H1 (cell line): ENCODE measurements around the gene ACKR2. TPM values are rescaled to one million over a fixed set of nuclear protein-coding genes. Genes with fewer than 3 reads are reported as not detected.
A peak's percentile ranks its signal among the peaks of the same experiment; 100 is the strongest.

Experiments
- CTCF ChIA-PET: fragments of 300-600 bp; sonication (Branson Sonifier 250); formaldehyde crosslinking; loops from one replicate; lab custom pipeline; 2021; ENCODE audit not compliant: partially characterized antibody; lab: Charles Lee
- POLR2A ChIA-PET: fragments of 300-600 bp; sonication (Branson Sonifier 250); formaldehyde crosslinking; loops from one replicate; lab custom pipeline; 2021; ENCODE audit warnings: inconsistent platforms; ENCODE audit not compliant: partially characterized antibody; lab: Charles Lee
- DNase-seq, 2 experiments: peaks; one replicate each; pipeline versions ENCODE4 v3.0.0 to v3.0.0-alpha.2; 2010 to 2022; ENCODE audit warnings: low spot score in 2 of 2, low read depth in 1 of 2, mixed read lengths in 1 of 2
- FAIRE-seq: peaks from 2 replicates; lab custom pipeline; 2011; peaks lifted over from hg19 to GRCh38; lab: Jason Lieb, UNC
- H2AFZ ChIP-seq: 2 replicates; pipeline ENCODE4 v1.8.1; 2012; ENCODE audit warnings: low read length, inconsistent platforms
- H2AK5ac ChIP-seq: 2 replicates; pipeline ENCODE4 v1.6.1; 2013; ENCODE audit warnings: low read depth, low read length
- H2BK120ac ChIP-seq: replicated peaks from 2 replicates; pipeline ENCODE3; 2013; ENCODE audit warnings: low read depth, low read length, inconsistent platforms
- H2BK12ac ChIP-seq: 2 replicates; pipeline ENCODE4 v1.6.1; 2013; ENCODE audit warnings: low read depth, low read length
- H2BK15ac ChIP-seq: 2 replicates; pipeline ENCODE4 v1.6.1; 2013; ENCODE audit warnings: low read length
- H2BK20ac ChIP-seq: 2 replicates; pipeline ENCODE4 v1.6.1; 2013; ENCODE audit warnings: low read length
- H2BK5ac ChIP-seq: 2 replicates; pipeline ENCODE4 v1.6.1; 2013; ENCODE audit warnings: low read depth, low read length
- H3K14ac ChIP-seq: 2 replicates; pipeline ENCODE4 v1.6.1; 2013; ENCODE audit warnings: inconsistent platforms; ENCODE audit not compliant: insufficient read length
- H3K18ac ChIP-seq: 2 replicates; pipeline ENCODE4 v1.6.1; 2013; ENCODE audit warnings: low read length; ENCODE audit errors: extremely low read depth
- H3K23ac ChIP-seq: 2 replicates; pipeline ENCODE4 v1.6.1; 2013; ENCODE audit warnings: inconsistent platforms; ENCODE audit not compliant: insufficient read length
- H3K23me2 ChIP-seq: 2 replicates; pipeline ENCODE4 v1.6.1; 2013; ENCODE audit warnings: low read depth, low read length
- H3K27ac ChIP-seq: 2 replicates; pipeline ENCODE4 v1.6.1; 2011; ENCODE audit warnings: low read depth, low read length, inconsistent platforms
- H3K27me3 ChIP-seq, 4 experiments: replicated peaks in 1 of 4; 1 replicate in 1 of 4; 2 replicates in 3 of 4; pipeline versions ENCODE4 v1.6.1 to v1.8.1; 2011 to 2013; ENCODE audit warnings: low read length in 3 of 4, mild to moderate bottlenecking in 3 of 4, inconsistent platforms in 2 of 4, mixed read lengths in 2 of 4, moderate library complexity in 1 of 4; ENCODE audit not compliant: control insufficient read depth in 3 of 4, insufficient read depth in 3 of 4; ENCODE audit errors: extremely low read depth in 1 of 4
- H3K36me3 ChIP-seq, 4 experiments: 2 replicates each; pipeline versions ENCODE4 v1.6.1 to v1.8.1; 2011 to 2013; ENCODE audit warnings: mild to moderate bottlenecking in 4 of 4, low read length in 3 of 4, moderate library complexity in 2 of 4, control low read depth in 1 of 4, inconsistent platforms in 1 of 4; ENCODE audit not compliant: insufficient read depth in 4 of 4, control insufficient read depth in 2 of 4
- H3K4ac ChIP-seq: replicated peaks from 2 replicates; pipeline ENCODE3; 2013; ENCODE audit warnings: low read length, low read depth, mixed read lengths, inconsistent platforms; ENCODE audit not compliant: insufficient read length
- H3K4me1 ChIP-seq, 4 experiments: replicated peaks in 1 of 4; 1 replicate in 1 of 4; 2 replicates in 3 of 4; pipeline versions ENCODE4 v1.6.1 to v1.8.1; 2011 to 2013; ENCODE audit warnings: low read length in 3 of 4, inconsistent platforms in 2 of 4, mixed read lengths in 1 of 4; ENCODE audit not compliant: insufficient read depth in 4 of 4, control insufficient read depth in 3 of 4
- H3K4me2 ChIP-seq, 2 experiments: 2 replicates each; pipeline versions ENCODE4 v1.6.1 to v1.8.1; 2011 to 2013; ENCODE audit warnings: low read depth in 2 of 2, low read length in 2 of 2, control low read depth in 1 of 2, inconsistent platforms in 1 of 2, mild to moderate bottlenecking in 1 of 2; ENCODE audit not compliant: insufficient read depth in 1 of 2
- H3K4me3 ChIP-seq, 4 experiments: fragments of 200-600, 300-600 bp in 1 of 4; sonication (generic), shearing (Covaris generic), sonication (Bioruptor Twin) in 1 of 4; 2 replicates each; pipeline versions ENCODE4 v1.5.1 to v1.8.1; 2011 to 2016; ENCODE audit warnings: low read length in 4 of 4, low read depth in 3 of 4, control low read depth in 2 of 4, inconsistent platforms in 2 of 4, mild to moderate bottlenecking in 2 of 4, mixed read lengths in 1 of 4, moderate library complexity in 1 of 4; ENCODE audit not compliant: insufficient read depth in 2 of 4; ENCODE audit errors: extremely low read depth in 1 of 4
- H3K56ac ChIP-seq: replicated peaks from 2 replicates; pipeline ENCODE3; 2013; ENCODE audit warnings: low read depth, mild to moderate bottlenecking, mixed read lengths, low read length, inconsistent platforms; ENCODE audit not compliant: insufficient read length
- H3K79me1 ChIP-seq: 2 replicates; pipeline ENCODE4 v1.6.1; 2013; ENCODE audit warnings: low read depth, low read length, control low read depth
- H3K79me2 ChIP-seq, 2 experiments: 2 replicates each; pipeline versions ENCODE4 v1.6.1 to v1.8.1; 2012 to 2013; ENCODE audit warnings: low read length in 2 of 2, mild to moderate bottlenecking in 2 of 2, inconsistent platforms in 1 of 2; ENCODE audit not compliant: insufficient read depth in 2 of 2, control insufficient read depth in 1 of 2
- H3K9ac ChIP-seq, 4 experiments: replicated peaks in 1 of 4; 1 replicate in 1 of 4; 2 replicates in 3 of 4; pipeline versions ENCODE4 v1.6.1 to v1.8.1; 2011 to 2013; ENCODE audit warnings: low read depth in 3 of 4, low read length in 3 of 4, control low read depth in 2 of 4, mild to moderate bottlenecking in 2 of 4, moderate library complexity in 2 of 4, inconsistent platforms in 1 of 4; ENCODE audit errors: extremely low read depth in 1 of 4
- H3K9me3 ChIP-seq, 2 experiments: 2 replicates each; pipeline versions ENCODE4 v1.6.1 to v1.8.1; 2012 to 2013; ENCODE audit warnings: mild to moderate bottlenecking in 2 of 2, moderate library complexity in 2 of 2, control low read depth in 1 of 2, inconsistent platforms in 1 of 2, low read depth in 1 of 2, low read length in 1 of 2, mixed read lengths in 1 of 2; ENCODE audit not compliant: insufficient read depth in 2 of 2
- H4K20me1 ChIP-seq, 2 experiments: replicated peaks in 1 of 2; 2 replicates each; pipeline versions ENCODE3 to v1.8.1; 2011 to 2013; ENCODE audit warnings: inconsistent platforms in 2 of 2, low read length in 2 of 2, mild to moderate bottlenecking in 1 of 2; ENCODE audit not compliant: insufficient read depth in 2 of 2, control insufficient read depth in 1 of 2
- H4K5ac ChIP-seq: 2 replicates; pipeline ENCODE4 v1.6.1; 2013; ENCODE audit warnings: low read length, low read depth, mixed read lengths, inconsistent platforms; ENCODE audit not compliant: insufficient read length
- H4K8ac ChIP-seq: 2 replicates; pipeline ENCODE4 v1.8.0; 2013; ENCODE audit warnings: mild to moderate bottlenecking, moderate library complexity, low read length, inconsistent platforms; ENCODE audit not compliant: insufficient read depth; ENCODE audit errors: extremely low read depth
- H4K91ac ChIP-seq: replicated peaks from 2 replicates; pipeline ENCODE3; 2013; ENCODE audit warnings: low read length, mixed read lengths, inconsistent platforms; ENCODE audit not compliant: insufficient read length
- ATF3 ChIP-seq: IDR thresholded peaks from 2 replicates; pipeline ENCODE4 v1.6.1; 2011; ENCODE audit warnings: low read depth, mild to moderate bottlenecking, low read length; ENCODE audit not compliant: insufficient read depth
- CEBPB ChIP-seq: IDR thresholded peaks from 2 replicates; pipeline ENCODE4 v1.6.1; 2012; ENCODE audit warnings: low read depth, low read length
- EZH2 ChIP-seq: fragments of 200-600 bp; sonication (generic); IDR thresholded peaks from 2 replicates; pipeline ENCODE4 v1.7.1; 2012; ENCODE audit warnings: low read depth, mild to moderate bottlenecking, moderate library complexity, low read length, inconsistent platforms; ENCODE audit not compliant: severe bottlenecking
- POU5F1 ChIP-seq: IDR thresholded peaks from 2 replicates; pipeline ENCODE4 v1.6.1; 2011; ENCODE audit warnings: low read depth, mild to moderate bottlenecking, low read length, moderate library complexity
- SAP30 ChIP-seq: fragments of 300-600 bp; sonication (generic); IDR thresholded peaks from 2 replicates; pipeline ENCODE4 v1.7.1; 2012; ENCODE audit warnings: low read length, moderate library complexity, mild to moderate bottlenecking, inconsistent platforms; ENCODE audit not compliant: insufficient read depth, insufficient replicate concordance
- SP2 ChIP-seq: IDR thresholded peaks from 2 replicates; pipeline ENCODE4 v1.6.1; 2012; ENCODE audit warnings: mild to moderate bottlenecking, low read length, inconsistent platforms
- SP4 ChIP-seq: IDR thresholded peaks from 2 replicates; pipeline ENCODE4 v1.6.1; 2012; ENCODE audit warnings: low read length, inconsistent platforms
- WGBS, 2 experiments: shearing (Covaris generic) in 1 of 2; methylation state at CpG; one replicate each; pipeline versions ENCODE4 v1.1.6 to v1.1.7; 2013 to 2015; ENCODE audit warnings: low lambda C conversion rate in 2 of 2, mixed read lengths in 2 of 2, inconsistent platforms in 1 of 2, low coverage in 1 of 2, missing lambda C conversion rate in 1 of 2; ENCODE audit not compliant: insufficient replicate concordance in 2 of 2, insufficient coverage in 1 of 2, insufficient read length in 1 of 2; ENCODE audit errors: extremely low coverage in 1 of 2, missing lambda C conversion rate in 1 of 2; 5-methylcytosine and 5-hydroxymethylcytosine counted together
- polyA plus RNA-seq, 7 experiments: library from polyadenylated mRNA; depleted of rRNA in 3 of 7; stranded (reverse) in 5 of 7; unstranded in 2 of 7; fragments of >200 nt in 5 of 7; fragments of 200-250 nt in 2 of 7; gene quantifications; 1 replicate in 5 of 7; 2 replicates in 1 of 7; 4 replicates in 1 of 7; pipeline versions ENCODE4 v1.2.1 to v1.2.3, GENCODE V29; 2011 to 2013; ENCODE audit warnings: missing spikeins in 2 of 7, mixed read lengths in 2 of 7
- total RNA-seq: library from RNA; stranded (reverse); fragmentation: NEBNext Ultra II Directional; extraction: Animal tissue kit (Norgen Biotek cat#: 25700); gene quantifications from 2 replicates; pipeline ENCODE4 v1.2.1, GENCODE V29; 2021

ACKR2 gene
- total and polyA plus RNA-seq, 2 of the 8 experiments (the other 6 are each of a cell fraction or from before 2014, with no cell fraction given) = 0.09 to 0.12 TPM

GRCh38 chr3:42773409-42773751, 35.9 kb upstream of the ACKR2 start:
- Histone ChIP-seq H3K14ac (no peak overlapping the region), H4K91ac (no peak overlapping the region), H2BK5ac (no peak overlapping the region), H2AFZ (no peak overlapping the region), H2BK15ac (no peak overlapping the region), H3K9ac (peak overlapping the region in 1 of 4 experiments; percentile 35; a peak in 1 of 7 replicates), H4K5ac (no peak overlapping the region), H3K23me2 (peaks cover 8% of the 10 kb centered on the region), H2BK120ac (no peak overlapping the region), H3K27me3 (peaks cover 0 to 6% (median 5%) of the 10 kb centered on the region in 4 experiments; a peak in 3 of 7 replicates), H3K4ac (no peak overlapping the region), H3K36me3 (peaks cover 0 to 3% (median 0%) of the 10 kb centered on the region in 4 experiments; a peak in 1 of 8 replicates), H4K8ac (no peak overlapping the region), H2AK5ac (no peak overlapping the region), H4K20me1 (no peaks in the 10 kb centered on the region)
- no peak for DNase-seq
- no peak for TF ChIP-seq EZH2
- TF ChIP-seq SAP30 = no peak
- TF ChIP-seq SP4 = no peak
- TF ChIP-seq ATF3 = no peak
- TF ChIP-seq CEBPB = no peak
- TF ChIP-seq POU5F1 = no peak
- no peak for TF ChIP-seq SP2
- TF ChIP-seq, all 59 proteins: peak for 0
- Histone ChIP-seq H3K27ac (no peak overlapping the region), H3K23ac (no peak overlapping the region), H3K4me1 (0 out of 7 replicates have a peak, but pooled peaks cover 0 to 4% (median 0%) of the 10 kb centered on the region in 4 experiments), H3K79me1 (no peaks in the 10 kb centered on the region), H2BK12ac (no peak overlapping the region), H2BK20ac (no peak overlapping the region), H3K9me3 (peaks cover 0 to 7% of the 10 kb centered on the region in 2 experiments; a peak in 1 of 4 replicates), H3K18ac (no peak overlapping the region; the same call in 1 of the 2 replicates), H3K4me2 (peak overlapping the region; percentile 82 to 99), H3K56ac (no peak overlapping the region), H3K4me3 (peak overlapping the region; percentile 58 to 62 (median 61)), H3K79me2 (no peaks in the 10 kb centered on the region)
- CTCF ChIA-PET = interaction anchor here (1.7 kb wide), 1 partner anchor 7 kb away, joined by 4 read pairs; no protein-coding TSS in a partner anchor
- POLR2A ChIA-PET = interaction anchor here (1.2 kb wide), 1 partner anchor 9 kb away, joined by 3 read pairs; no protein-coding TSS in a partner anchor
- FAIRE-seq = no peak
- 17% methylated on average over 6 of the region's 6 CpGs; no CpG with 5 or more reads in 1 of the 2 experiments for WGBS, 2 experiments
